Measurements from ENCODE around the gene EPS8L3.
"Not testable (repeated sequence)": the region's sequence is repeated elsewhere in the genome, so short reads cannot be mapped to it uniquely, and the experiment has no call there.

Gene EPS8L3

GRCh38 chr1:109704173-109704572, 59.5 kb downstream of the EPS8L3 start:
- no peak for DNase-seq

- not testable (repeated sequence) for DNase-seq
Measured at GRCh38 chr1:109702940-109703339, 60.8 kb downstream of the EPS8L3 start.
